GM19099 (cell line): ENCODE results near the gene HAND2.

Experiments used
- POLR2A ChIP-seq: IDR thresholded peaks from 3 replicates; pipeline ENCODE4 v1.6.1; 2011; ENCODE audit warnings: low read depth; ENCODE audit not compliant: insufficient read length; ENCODE audit errors: extremely low read depth

The HAND2 gene

GRCh38 chr4:173538909-173539445 lies 8.9 kb upstream of the HAND2 start:
- no peak for TF ChIP-seq POLR2A

GRCh38 chr4:173538148-173538908 lies 8.3 kb upstream of the HAND2 start:
- no peak for TF ChIP-seq POLR2A

GRCh38 chr4:173537613-173538147 lies 7.7 kb upstream of the HAND2 start:
- TF ChIP-seq POLR2A = no peak

GRCh38 chr4:173536808-173537429 lies 6.9 kb upstream of the HAND2 start:
- TF ChIP-seq POLR2A = no peak

- no peak for TF ChIP-seq POLR2A
Observed at GRCh38 chr4:173535957-173536356, 5.9 kb upstream of the HAND2 start.

- no peak for TF ChIP-seq POLR2A
Observed at GRCh38 chr4:173535165-173535902, 5.3 kb upstream of the HAND2 start.

- no peak for TF ChIP-seq POLR2A
Observed at GRCh38 chr4:173534434-173534833, 4.4 kb upstream of the HAND2 start.

GRCh38 chr4:173532725-173533511 lies 2.9 kb upstream of the HAND2 start:
- no peak for TF ChIP-seq POLR2A

- no peak for TF ChIP-seq POLR2A
Observed at GRCh38 chr4:173531086-173531965, 1.3 kb upstream of the HAND2 start.

- TF ChIP-seq POLR2A = no peak
Observed at GRCh38 chr4:173530326-173531085, 477 bp upstream of the HAND2 start.

GRCh38 chr4:173528378-173529321 lies 1.4 kb downstream of the HAND2 start:
- TF ChIP-seq POLR2A = no peak

GRCh38 chr4:173527103-173527891 lies 2.7 kb downstream of the HAND2 start:
- no peak for TF ChIP-seq POLR2A

GRCh38 chr4:173526724-173527102 lies 3.3 kb downstream of the HAND2 start:
- no peak for TF ChIP-seq POLR2A
